HG02759 (cell line): ENCODE data around the gene SLIT3.

Experiments
- ATAC-seq: cut with Tn5 transposase; IDR thresholded peaks from one replicate; pipeline ENCODE4 v1.9.1; 2021; ENCODE audit warnings: mild to moderate bottlenecking, moderate library complexity; ENCODE audit not compliant: unreplicated experiment

Gene SLIT3

GRCh38 chr5:168879331-168879730, 421.6 kb downstream of the SLIT3 start:
- peak; percentile 20 for ATAC-seq

DNA sequence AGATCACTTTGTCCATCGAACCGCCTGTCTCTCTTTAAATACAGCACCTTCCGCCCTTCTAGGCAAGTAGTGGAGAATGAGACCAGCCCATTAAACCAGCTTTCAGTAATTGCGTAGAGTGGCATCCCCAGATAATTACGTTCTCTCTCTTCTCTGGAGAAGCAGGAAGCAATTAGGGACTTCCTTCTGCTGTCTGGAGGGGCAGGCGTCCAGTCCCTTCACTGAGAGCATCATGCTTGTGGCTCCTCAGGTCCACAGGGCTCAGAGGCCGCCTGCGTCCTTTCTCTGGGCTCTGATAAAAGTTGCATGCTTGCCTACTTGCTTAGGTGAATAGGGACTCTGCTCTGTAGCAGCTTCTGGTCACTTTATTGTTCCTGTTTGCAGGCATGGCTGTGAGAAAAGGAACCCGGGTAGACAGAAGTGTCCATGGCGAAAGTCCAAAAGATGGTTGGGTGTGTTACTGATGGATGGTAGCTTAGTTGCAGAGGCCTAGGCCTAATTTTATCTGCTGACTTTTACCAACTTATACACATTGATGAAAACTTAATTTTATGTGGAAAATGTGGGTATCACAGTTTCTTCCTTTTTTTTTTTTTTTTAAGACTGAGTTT, 422.7 kb downstream of the SLIT3 start:
- no peak for ATAC-seq

GRCh38 chr5:168877132-168877892, 423.6 kb downstream of the SLIT3 start:
- no peak for ATAC-seq

- ATAC-seq: no peak
Observed at GRCh38 chr5:168876419-168876818, 424.5 kb downstream of the SLIT3 start.

DNA sequence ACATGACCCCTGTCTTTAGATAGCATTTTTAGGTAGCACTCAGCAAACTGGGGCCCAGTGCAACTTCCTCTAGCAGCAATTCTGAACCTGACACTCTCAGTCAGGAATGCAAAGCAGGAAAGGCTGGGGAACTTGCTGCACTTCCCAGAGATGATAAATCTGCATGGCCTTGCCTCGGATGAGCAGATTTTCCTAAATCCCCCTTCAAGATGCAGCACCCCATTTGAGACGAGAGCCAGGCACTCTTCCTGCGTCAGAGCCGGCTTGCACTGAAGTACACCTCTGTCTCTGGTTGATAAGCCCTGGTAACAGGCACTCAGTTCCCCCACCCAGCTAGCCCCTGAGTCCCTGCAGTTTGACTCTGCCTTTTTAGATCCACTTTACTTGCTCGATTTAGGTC, 425.1 kb downstream of the SLIT3 start:
- no peak for ATAC-seq

GRCh38 chr5:168874713-168875380, 426.1 kb downstream of the SLIT3 start:
- no peak for ATAC-seq

- no peak for ATAC-seq
Observed at GRCh38 chr5:168872246-168872645, 428.7 kb downstream of the SLIT3 start.

DNA sequence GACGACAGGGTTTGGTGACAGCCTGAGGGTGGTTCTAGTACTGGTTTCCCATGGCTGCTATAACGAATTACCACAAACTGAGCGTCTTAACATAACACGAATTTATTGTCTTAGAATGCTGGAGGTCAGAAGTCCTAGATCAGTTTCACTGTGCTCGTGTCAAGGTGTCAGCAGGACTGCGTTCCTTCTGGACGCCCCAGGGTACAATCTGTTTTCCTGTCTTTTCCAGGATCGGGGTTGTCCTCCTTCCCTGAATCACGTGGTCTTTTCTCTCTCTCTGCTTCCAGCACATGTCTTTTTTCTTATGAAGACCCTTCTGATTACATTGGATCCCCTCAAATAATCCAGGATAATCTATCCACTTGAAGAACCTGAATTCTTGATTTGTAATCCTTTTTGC, 430.0 kb downstream of the SLIT3 start:
- ATAC-seq: no peak

- no peak for ATAC-seq
Observed at GRCh38 chr5:168869615-168870227, 431.2 kb downstream of the SLIT3 start.

GRCh38 chr5:168867241-168867640, 433.7 kb downstream of the SLIT3 start:
- no peak for ATAC-seq

- no peak for ATAC-seq
Observed at GRCh38 chr5:168865968-168866367, 435.0 kb downstream of the SLIT3 start.

DNA sequence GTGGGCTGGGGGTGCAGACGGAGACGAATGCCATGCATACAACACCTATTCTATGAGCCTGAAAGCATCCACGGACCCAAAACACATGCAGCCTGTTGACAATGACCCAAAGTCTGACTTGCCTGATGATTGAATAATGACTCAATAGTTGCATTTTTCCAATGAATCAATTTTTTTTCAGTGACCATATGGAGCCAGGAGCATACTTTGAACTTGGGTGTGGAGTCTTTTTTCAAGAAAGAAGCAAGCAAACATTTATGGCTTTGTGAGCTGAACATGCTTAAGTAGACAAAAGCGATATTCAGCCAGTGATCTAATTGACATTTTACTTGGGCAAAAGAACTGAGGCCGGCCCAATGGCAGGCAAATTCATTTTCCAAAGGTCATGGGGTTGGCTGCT, 437.9 kb downstream of the SLIT3 start:
- no peak for ATAC-seq

DNA sequence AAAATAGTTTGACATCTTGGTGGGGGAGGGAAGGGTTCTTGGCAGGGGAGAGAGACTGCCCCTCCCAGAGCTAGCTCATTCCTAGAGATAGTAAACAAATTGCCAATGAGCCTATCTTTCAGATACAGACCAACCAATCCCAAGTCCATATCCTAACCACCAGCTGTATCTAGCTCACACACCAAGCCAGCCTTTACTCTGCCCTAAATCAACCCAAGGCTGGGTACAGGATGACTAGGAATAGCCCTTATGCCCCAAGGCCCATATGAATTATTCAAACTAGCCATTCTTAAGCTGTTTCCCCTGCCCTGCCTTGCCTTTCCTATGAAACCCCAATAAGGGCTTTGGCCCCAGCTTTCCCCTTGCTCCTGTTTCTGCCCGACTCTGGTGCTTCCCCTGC, 440.4 kb downstream of the SLIT3 start:
- ATAC-seq: no peak

- no peak for ATAC-seq
Observed at GRCh38 chr5:168860081-168860480, 440.9 kb downstream of the SLIT3 start.

DNA sequence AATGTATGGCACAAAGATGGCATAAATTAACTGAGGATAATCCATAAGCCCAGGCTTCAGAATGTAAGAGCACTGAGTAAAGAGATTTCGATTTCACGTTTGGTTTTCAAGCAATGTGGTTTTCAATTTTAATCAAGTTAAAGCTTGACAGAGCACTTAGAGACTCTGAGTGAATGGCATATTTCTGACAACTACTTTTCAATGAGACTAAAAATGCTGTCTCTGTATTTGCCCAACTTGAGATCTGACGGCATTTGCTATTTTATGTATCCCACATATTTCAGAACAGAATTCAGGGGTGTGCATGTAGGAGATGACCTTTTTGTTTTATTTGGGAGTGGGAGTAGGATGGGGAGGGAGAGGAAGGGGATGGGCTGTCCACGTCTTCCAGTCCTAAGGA, 441.5 kb downstream of the SLIT3 start:
- ATAC-seq: no peak

DNA sequence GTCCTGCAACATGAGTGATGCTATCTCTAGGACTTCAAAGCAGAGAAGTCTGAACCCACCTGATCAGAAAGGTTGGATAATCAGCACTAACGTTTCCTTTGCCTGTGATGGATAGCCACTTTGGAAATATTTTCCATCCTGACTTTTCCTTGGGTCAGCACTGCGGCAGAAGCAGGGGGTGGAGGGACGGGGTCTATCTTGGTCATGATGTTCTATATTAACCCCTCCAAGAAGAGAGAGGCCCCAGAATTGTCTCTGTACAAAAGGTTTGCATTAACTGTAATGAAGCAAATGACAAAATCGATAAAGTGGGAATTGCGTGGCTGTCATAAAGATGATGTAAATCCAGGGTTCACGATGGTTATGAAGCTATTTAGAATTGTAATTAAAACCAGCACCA, 441.9 kb downstream of the SLIT3 start:
- ATAC-seq: no peak

DNA sequence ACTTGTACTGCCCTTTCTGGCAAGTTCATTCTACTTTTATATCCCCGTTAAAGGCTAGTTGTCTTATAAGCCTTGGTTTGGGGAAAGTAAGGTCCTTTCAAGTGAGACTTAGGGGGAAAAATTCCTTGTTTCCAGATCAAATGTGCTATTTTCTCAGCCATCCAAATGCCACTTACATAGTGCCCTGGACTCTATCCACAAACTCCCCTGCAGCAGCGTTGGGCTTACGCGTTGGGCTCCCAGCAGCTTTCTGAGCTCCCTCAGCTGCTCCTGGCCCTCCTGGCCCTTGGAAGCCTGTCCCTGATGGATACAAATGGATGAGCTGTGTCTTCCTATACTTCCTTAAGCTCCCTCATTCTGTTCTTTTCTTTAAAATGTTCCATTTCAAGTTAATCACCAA, 442.6 kb downstream of the SLIT3 start:
- ATAC-seq: no peak

- no peak for ATAC-seq
Observed at GRCh38 chr5:168853972-168854371, 447.0 kb downstream of the SLIT3 start.

- no peak for ATAC-seq
Observed at GRCh38 chr5:168852329-168852728, 448.6 kb downstream of the SLIT3 start.

- peak; percentile 57 for ATAC-seq
Observed at GRCh38 chr5:168851902-168852321, 449.0 kb downstream of the SLIT3 start.

DNA sequence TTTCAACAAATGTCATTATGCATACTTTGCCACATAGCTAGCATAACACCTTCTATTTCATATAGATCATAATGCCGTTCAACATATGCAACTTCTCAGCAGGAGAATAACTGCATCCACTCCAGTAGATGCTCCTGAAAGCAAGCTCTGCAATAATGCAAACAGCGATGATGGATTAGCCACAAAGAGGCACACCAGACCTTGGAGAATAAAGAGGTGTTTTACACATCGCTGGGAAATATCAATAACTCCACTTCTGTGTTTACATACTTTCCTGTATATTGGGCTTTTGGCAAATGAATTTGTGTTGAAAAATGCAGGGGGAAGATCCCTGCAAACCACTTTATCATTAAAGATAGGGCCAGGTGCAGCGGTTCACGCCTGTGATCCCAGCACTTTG, 450.3 kb downstream of the SLIT3 start:
- ATAC-seq: no peak

DNA sequence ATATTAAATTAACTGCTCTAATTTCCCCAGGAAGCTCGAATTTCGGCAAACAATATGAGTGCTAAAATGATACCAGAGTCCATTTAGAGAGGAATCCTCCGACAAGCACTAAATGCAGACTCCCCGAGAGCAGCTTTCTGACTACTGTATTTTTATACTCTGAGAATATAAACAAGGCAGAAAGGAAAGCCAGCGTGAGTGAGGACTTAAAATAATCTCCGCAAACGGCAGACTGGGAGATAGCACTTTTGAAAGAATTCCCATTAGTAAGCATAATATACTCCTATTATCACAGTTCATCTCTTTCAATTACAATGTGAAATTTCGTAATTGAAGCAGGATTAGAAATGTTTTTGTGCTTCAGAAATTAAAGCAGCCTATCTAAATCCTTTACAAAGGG, 452.4 kb downstream of the SLIT3 start:
- no peak for ATAC-seq
